Measurements from ENCODE around the gene PTGES.
"Not testable (repeated sequence)": the region's sequence is repeated elsewhere in the genome, so short reads cannot be mapped to it uniquely, and the experiment has no call there.

The PTGES gene

DNA sequence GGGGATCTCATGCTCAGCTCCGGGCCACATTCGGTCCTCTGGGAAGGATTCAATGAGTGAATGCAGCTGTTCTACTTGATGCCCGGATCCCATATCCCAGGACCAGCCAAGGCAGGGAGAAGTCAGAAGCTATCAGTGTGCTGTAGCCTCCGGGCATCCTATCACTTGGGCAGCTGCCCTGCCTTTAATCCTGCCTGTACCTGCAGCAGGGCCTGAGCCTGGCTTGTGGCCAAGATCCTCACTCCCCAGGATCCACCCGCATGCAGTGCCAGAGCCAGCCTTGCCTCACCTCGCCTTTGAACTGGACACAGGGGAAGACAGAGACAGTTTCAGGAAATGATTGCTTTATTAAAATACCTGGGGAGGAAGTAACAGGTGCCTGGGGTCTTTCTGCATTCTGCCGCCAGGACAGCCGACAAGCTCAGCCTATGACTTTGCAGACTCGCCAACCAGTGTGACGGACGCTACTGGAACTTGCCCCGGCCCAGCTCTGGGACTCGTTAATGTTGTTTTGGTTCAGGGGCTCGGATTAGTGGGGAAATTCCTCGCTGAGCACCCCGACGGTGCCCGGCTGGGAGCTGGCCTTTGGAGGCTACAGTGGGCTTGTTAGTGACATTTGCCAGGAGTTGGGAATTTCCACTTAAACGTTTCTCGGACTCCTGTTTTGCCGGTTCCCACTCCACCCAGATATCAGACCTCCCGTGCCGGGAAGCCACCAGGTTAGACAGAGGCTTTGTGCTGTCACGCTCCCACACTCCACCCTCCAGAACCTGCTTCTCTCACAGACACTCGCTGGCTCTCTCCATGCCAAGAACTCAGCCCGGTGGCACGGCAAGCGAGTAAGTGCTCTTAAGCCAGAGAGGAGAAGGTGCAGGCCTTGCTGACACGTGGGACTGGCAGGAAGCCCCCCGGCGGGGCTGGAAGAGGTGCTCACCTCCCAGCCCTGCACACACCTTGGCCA is 721 bp downstream of the PTGES start:
- no peak for DNase-seq (ENCODE audit: low spot score)
- TF ChIP-seq, protein P1, sequence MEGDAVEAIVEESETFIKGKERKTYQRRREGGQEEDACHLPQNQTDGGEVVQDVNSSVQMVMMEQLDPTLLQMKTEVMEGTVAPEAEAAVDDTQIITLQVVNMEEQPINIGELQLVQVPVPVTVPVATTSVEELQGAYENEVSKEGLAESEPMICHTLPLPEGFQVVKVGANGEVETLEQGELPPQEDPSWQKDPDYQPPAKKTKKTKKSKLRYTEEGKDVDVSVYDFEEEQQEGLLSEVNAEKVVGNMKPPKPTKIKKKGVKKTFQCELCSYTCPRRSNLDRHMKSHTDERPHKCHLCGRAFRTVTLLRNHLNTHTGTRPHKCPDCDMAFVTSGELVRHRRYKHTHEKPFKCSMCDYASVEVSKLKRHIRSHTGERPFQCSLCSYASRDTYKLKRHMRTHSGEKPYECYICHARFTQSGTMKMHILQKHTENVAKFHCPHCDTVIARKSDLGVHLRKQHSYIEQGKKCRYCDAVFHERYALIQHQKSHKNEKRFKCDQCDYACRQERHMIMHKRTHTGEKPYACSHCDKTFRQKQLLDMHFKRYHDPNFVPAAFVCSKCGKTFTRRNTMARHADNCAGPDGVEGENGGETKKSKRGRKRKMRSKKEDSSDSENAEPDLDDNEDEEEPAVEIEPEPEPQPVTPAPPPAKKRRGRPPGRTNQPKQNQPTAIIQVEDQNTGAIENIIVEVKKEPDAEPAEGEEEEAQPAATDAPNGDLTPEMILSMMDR (IDR thresholded peaks at IDR 0.05; ENCODE audit: extremely low read depth, insufficient read depth, missing control alignments): no peak

DNA sequence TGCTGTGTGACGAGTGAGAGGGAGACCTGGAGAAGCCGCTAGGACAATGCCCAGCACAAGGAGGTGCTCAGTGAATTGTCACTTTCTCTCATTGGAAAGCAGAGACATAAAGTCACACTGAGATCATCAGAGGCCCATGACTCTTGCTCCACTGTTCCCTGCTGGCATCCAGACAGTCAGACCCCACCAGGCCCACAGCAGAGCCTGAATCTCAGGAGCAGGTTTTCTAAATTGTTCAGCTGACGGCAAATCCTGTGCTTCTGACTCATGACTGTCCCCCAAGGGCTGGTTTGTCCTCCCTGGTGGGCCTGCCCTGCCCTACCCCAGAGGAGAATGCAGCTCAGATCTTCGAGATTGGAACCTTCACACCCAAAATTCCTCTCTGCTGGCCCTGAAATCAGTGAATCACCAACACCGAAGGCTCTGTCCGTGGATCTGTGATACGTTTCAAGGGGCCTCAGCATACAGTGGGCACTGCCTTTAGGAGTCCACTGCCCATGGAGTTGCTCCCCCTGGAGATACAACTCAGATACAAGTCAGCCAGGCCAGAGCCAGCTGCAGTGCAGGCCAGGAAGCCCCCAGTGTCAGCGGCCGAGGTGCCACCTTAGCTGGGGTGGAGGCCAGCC is 2.7 kb downstream of the PTGES start:
- DNase-seq (ENCODE audit: low spot score): no peak
- TF ChIP-seq, protein P1 (IDR thresholded peaks at IDR 0.05; ENCODE audit: extremely low read depth, insufficient read depth, missing control alignments): no peak
- in situ Hi-C loops (cut with MboI; ENCODE audit: low pct_unique_long_range_greater_than_20kb, low sequenced_read_pairs, unreplicated experiment): no loop called here

More for the DNA sequence above, 721 bp downstream of the PTGES start:
- in situ Hi-C loops (cut with MboI; ENCODE audit: low pct_unique_long_range_greater_than_20kb, low sequenced_read_pairs, unreplicated experiment): no loop called here

DNA sequence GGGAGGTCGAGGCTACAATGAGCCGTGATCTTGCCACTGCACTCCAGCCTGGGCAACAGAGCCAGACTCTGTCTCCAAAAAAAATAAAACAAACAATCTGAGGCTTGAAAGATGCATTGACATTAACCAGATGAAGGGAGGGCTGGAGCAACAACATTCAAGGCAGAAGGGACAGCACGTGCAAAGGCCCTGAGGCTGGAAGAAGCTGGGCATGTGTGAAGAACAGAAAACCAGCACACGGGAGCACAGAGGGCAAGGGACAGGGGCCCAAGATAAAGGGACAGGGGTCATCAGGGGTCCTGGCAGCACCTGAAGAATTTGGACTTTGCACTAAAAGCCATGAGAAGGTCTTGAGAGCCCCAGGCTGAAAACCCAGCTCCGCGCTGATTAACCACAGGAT is 3.3 kb downstream of the PTGES start:
- no peak for DNase-seq (ENCODE audit: low spot score)
- in situ Hi-C loops (cut with MboI; ENCODE audit: low pct_unique_long_range_greater_than_20kb, low sequenced_read_pairs, unreplicated experiment): no loop called here
- TF ChIP-seq, protein P1 (IDR thresholded peaks at IDR 0.05; ENCODE audit: extremely low read depth, insufficient read depth, missing control alignments): no peak

DNA sequence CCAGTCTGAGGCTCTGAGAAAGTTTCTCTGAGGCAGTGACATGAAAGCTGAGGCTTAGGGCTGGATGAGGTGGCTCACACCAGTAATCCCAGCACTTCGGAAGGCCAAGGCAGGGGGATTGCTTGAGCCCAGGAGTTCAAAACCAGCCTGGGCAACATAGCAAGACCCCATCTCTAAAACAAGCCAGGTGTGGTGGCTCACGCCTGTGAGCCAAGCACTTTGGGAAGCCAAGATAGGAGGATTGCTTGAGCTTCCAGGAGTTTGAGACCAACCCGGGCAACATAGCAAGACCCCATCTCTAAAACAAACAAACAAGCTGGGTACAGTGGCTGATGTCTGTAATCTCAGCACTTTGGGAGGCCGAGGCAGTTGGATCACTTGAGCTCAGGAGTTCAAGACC is 3.8 kb downstream of the PTGES start:
- in situ Hi-C loops (cut with MboI; ENCODE audit: low pct_unique_long_range_greater_than_20kb, low sequenced_read_pairs, unreplicated experiment); DNase-seq (ENCODE audit: low spot score): not testable (repeated sequence)

DNA sequence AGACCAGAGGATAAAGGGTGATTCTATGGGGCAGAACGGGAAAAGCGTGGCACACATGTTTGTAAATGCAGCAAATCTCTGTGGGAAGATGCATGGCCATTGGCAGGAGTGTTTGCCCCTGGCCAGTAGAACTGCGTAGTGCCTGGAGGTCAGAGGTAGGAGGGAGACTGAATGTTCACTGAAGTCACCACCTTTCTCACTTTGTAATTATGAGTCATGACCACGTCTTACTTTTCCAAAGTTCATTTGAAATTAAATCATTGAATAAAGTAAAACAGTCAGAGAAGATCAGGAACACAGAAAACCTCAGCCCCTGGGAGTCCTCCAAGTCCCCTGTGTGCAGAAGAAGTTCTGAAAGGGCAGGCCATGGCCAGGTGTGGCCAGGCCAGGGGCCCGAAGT is 4.6 kb downstream of the PTGES start:
- in situ Hi-C loops (cut with MboI; ENCODE audit: low pct_unique_long_range_greater_than_20kb, low sequenced_read_pairs, unreplicated experiment): no loop called here
- no peak for DNase-seq (ENCODE audit: low spot score)
- TF ChIP-seq, protein P1 (IDR thresholded peaks at IDR 0.05; ENCODE audit: extremely low read depth, insufficient read depth, missing control alignments): no peak

DNA sequence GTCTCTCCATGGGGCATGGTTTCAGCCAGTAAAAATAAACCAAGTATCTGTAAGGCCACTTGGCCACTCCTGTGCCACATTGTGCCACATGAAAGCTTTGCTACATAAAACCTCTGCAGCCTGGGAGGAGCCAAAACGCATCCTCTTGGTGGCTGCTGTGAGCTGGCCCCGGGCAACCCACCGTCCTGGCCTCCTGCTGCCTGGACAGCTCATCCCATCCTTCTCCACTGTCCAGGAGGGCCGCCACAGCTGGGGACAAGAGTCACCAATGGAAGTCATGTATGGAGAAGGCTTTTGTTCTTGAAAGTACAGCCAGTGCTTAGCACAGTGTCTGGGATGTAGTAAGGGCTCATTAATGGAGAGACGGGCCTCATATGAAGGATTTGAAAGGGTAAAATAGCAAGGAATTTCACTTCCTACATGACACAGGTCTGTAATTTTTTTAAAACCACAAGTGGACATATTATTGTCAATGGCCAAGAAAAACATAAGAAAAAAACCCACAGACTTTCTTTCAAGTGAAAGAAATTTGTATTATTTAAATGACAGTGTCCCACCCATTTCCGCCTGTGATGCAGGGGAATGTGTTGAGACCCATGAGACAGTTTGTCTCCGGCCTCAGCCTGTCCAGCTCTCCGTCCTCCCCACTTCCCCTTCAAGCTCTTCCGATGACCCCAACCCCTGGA is 6.6 kb downstream of the PTGES start:
- in situ Hi-C loops (cut with MboI; ENCODE audit: low pct_unique_long_range_greater_than_20kb, low sequenced_read_pairs, unreplicated experiment): no loop called here
- DNase-seq (ENCODE audit: low spot score): no peak
- TF ChIP-seq, protein P1 (IDR thresholded peaks at IDR 0.05; ENCODE audit: extremely low read depth, insufficient read depth, missing control alignments): no peak
